GM12892 (cell line): ENCODE results near the gene MRPL58.
"Not testable (repeated sequence)": the region's sequence is repeated elsewhere in the genome, so short reads cannot be mapped to it uniquely, and the experiment has no call there.

ENCODE experiments used
- DNase-seq: peaks from one replicate; pipeline ENCODE4 v3.0.0; 2011; ENCODE audit not compliant: insufficient read length
- FAIRE-seq: peaks from 2 replicates; lab custom pipeline; 2011; peaks lifted over from hg19 to GRCh38; lab: Jason Lieb, UNC
- POLR2A ChIP-seq: IDR thresholded peaks from 2 replicates; pipeline ENCODE4 v1.6.1; 2011; ENCODE audit warnings: low read depth, low read length, control low read depth
- POLR2AphosphoS5 ChIP-seq: IDR thresholded peaks from 2 replicates; pipeline ENCODE4 v1.6.1; 2011; ENCODE audit warnings: low read depth, low read length, control low read depth
- TAF1 ChIP-seq: IDR thresholded peaks from 2 replicates; pipeline ENCODE4 v1.6.1; 2011; ENCODE audit warnings: low read depth, mild to moderate bottlenecking, control low read depth, low read length, borderline replicate concordance

MRPL58 gene

GRCh38 chr17:74975943-74976342 lies 36.5 kb upstream of the MRPL58 start:
- FAIRE-seq = no peak
- no peak for DNase-seq
- no peak for TF ChIP-seq TAF1
- TF ChIP-seq POLR2AphosphoS5 = no peak
- no peak for TF ChIP-seq POLR2A

GRCh38 chr17:74977802-74978201 lies 34.7 kb upstream of the MRPL58 start:
- FAIRE-seq (no peak), DNase-seq (no peak)
- no peak for TF ChIP-seq TAF1
- no peak for TF ChIP-seq POLR2AphosphoS5
- no peak for TF ChIP-seq POLR2A

GRCh38 chr17:74978240-74978639 lies 34.2 kb upstream of the MRPL58 start:
- DNase-seq (no peak), FAIRE-seq (no peak)
- TF ChIP-seq POLR2A (no peak), POLR2AphosphoS5 (no peak), TAF1 (no peak)

- FAIRE-seq (no peak), DNase-seq (no peak)
These were observed 32.9 kb upstream of the MRPL58 start for GRCh38 chr17:74979408-74980146.

DNA sequence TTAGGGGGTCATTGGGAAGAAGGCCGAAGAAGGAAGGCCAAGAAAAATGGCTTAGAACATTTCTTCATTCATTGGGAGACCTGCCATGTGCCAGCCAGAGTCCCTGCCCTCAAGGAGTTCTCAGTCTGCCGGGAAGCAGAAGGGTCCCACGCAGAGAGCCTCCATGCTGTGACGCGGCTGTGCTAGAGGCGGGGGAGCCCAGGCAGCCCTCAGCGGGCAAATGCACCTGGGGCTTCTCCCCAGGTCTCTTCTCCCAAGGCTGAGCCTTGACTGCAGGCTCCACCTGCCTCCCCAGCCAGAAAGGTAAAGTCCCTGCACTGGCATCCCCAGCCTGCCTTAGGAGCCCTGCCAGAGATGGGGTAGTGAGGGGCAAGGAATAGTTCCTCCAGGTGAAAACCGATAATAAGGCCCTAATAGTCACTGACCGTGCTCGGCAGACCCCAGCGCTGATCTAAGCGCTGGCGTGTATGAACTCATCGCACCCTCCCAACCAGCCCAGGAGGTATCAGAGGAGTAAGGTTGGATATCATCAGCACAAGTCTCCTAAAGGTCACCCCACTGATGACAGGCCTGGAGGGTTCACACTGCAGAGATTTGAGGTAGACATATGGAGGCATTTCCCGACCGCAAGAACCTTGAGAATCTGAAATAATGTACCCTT lies 31.0 kb upstream of the MRPL58 start:
- DNase-seq (no peak), FAIRE-seq (no peak)

More at GRCh38 chr17:74979408-74980146, 32.9 kb upstream of the MRPL58 start:
- TF ChIP-seq POLR2A = no peak

DNA sequence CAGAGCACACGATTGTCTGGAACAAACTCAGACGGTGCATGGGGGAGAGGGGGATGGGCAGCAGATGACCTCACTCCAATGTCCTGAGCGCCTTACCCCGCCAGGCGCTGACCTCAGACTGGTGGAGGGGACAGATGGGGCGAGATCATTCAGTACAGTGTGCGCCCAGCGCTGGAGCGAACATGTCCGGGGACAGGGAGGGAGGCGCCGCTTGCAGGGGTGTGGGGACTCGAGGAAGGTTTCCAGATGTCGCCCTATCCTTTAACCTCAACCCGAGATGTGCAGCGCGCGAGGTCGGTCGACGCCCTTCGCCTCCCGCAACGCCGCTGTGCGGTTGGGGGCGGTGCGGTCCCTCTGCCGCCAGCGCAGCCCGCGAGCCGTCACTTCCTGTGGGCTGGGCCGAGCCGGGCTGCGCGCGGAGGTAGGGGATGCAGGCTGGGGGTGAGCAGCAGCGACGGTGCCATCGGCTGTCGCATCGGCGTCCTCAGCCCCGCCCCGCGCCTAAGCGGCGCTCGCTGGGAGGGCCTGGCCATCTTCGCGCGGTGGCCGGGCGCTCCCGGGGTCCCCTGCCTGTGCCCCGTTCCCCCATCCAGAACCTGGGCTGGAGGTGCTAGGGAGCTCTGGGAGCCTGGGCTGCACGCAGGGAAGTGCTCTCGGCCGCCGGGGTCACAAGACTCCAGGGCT lies 30.3 kb upstream of the MRPL58 start:
- FAIRE-seq (peak; percentile 50), DNase-seq (peak; percentile 61)
- TF ChIP-seq POLR2AphosphoS5 (no peak), TAF1 (no peak), POLR2A (no peak)

More for the DNA sequence above, 31.0 kb upstream of the MRPL58 start:
- TF ChIP-seq TAF1 = no peak
- no peak for TF ChIP-seq POLR2AphosphoS5
- TF ChIP-seq POLR2A = no peak

DNA sequence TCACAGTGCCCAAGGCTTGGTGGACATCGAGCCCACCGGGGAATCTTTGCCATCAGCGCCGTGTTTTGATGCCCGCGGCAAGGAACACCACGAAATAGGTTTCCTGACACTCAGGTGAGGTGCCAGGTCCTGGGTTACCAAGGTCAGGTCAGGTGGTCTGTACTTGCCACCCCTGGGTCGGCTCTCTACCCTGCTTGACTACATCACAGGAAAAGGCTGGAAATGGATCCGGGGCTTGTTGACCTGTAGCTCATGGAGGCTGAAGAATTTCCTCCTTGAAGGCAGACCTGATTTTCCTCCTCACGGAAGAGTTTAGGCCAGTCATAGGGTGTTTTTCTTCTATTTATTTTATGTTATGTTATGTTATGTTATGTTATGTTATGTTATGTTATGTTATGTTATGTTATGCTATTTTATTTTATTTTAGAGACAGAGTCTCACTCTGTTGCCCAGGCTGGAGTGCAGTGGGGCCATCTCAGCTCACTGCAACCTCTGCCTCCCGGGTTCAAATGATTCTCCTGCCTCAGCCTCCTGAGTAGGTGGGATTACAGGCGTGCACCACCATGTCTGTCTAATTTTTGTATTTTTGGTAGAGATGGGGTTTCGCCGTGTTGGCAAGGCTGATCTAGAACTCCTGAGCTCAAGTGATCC lies 29.7 kb upstream of the MRPL58 start:
- not testable (repeated sequence) for DNase-seq, FAIRE-seq

DNA sequence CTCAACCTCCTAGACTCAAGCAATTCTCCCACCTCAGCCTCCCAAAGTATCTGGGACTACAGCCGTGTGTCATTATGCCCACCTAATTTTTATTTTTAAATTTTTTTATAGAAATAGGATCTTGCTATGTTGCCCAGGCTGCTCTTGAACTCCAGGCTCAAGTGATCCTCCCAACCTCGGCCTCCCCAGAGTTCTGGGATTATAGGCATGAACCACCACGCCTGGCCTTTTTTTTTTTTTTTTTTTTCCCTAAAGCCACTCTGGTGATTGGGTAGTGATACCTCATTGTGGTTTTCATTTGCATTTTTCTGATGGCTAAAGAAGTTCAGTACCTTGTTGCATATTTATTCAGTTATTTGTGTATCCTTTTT lies 26.3 kb upstream of the MRPL58 start:
- TF ChIP-seq TAF1 = no peak
- no peak for TF ChIP-seq POLR2AphosphoS5
- TF ChIP-seq POLR2A = no peak
- FAIRE-seq (no peak), DNase-seq (no peak)

DNA sequence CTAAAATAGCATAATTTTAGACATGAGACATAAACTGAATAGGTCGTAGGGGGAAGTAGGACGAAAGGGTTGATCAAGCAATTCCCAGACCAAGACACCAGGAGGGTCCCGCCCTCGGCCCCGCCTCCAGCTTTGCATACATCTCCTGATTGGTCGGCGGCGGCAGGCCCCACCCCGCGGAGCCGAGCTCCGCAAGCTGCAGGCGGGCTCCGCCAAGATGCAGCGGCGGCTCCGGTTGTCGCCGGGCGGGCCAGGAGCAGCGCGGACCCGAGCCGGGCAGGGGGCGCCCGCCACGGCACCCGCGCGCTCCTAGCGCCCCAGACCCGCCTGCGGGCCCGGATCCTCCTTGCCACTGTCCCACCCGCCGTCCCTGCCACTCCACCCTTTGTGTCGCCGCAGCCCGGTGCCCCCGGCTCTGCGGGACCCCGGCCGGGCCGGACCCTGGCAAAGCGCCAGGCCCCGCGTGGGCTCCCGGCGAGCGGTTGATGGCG lies 25.0 kb upstream of the MRPL58 start, which contains the start of gene CDR2L:
CDR2L (plus strand) TSS at position 215 of the 491 bp plus-strand sequence. CDS start 412 bp downstream, outside the sequence.
- DNase-seq (peak; percentile 91), FAIRE-seq (peak; percentile 69)
- TF ChIP-seq TAF1 = no peak
- TF ChIP-seq POLR2A = no peak
- no peak for TF ChIP-seq POLR2AphosphoS5

- no peak for TF ChIP-seq POLR2AphosphoS5
- TF ChIP-seq POLR2A = no peak
- TF ChIP-seq TAF1 = no peak
- DNase-seq (no peak), FAIRE-seq (no peak)
These were observed 24.4 kb upstream of the MRPL58 start for GRCh38 chr17:74987909-74988711.

DNA sequence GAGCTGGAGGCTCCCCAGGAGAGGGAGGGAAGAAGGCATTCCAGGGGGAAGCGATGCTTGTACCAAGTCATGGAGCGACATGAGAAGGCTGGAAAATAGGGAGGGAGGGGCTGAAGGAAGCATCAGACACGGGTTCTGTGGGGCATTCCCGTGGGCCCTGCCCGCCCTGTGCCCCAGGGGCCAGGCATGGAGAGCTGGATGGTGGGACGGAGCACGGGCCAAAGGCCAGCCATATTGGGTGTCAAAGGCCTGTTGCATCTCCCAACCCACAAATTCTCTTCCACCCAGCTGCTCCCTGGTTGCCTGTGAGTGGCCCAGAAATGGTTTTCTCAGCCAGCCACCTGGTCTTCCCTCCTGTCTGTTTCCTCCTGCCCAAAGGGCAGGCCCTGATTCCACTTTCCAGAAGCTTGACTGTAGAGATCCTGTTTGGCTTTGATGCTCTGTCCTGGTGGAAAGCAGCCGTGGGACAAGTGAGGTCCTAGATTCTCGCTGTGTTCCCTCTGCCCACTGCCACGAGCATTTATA lies 21.8 kb upstream of the MRPL58 start:
- TF ChIP-seq POLR2AphosphoS5 = no peak
- TF ChIP-seq TAF1 = no peak
- no peak for TF ChIP-seq POLR2A
- no peak for DNase-seq
- FAIRE-seq = no peak
